GM23338 (cell line): ENCODE measurements around the gene MEGF8. TPM values are rescaled to one million over a fixed set of nuclear protein-coding genes. Genes with fewer than 3 reads are reported as not detected.

ENCODE experiments used
- ATAC-seq: fragments of 200-7000 bp; cut with Tn5 transposase; 3 replicates; pipeline ENCODE4 v1.9.1; 2020
- DNase-seq: peaks from one replicate; pipeline ENCODE4 v3.0.0-alpha.2; 2015; ENCODE audit warnings: low spot score
- H2AFZ ChIP-seq: fragments of 200-600 bp; sonication (generic); 2 replicates; pipeline ENCODE4 v1.8.0; 2016; ENCODE audit warnings: antibody characterized with exemption, mild to moderate bottlenecking, moderate library complexity
- H3F3A ChIP-seq: fragments of 200-600 bp; sonication (generic); replicated peaks from 2 replicates; pipeline ENCODE4 v1.8.0; 2017; ENCODE audit warnings: antibody characterized with exemption, mixed run types, low read depth
- H3K27ac ChIP-seq: fragments of 200-600 bp; sonication (generic); 2 replicates; pipeline ENCODE4 v1.6.1; 2016; ENCODE audit warnings: low read depth
- H3K27me3 ChIP-seq: fragments of 200-600 bp; sonication (generic); 2 replicates; pipeline ENCODE4 v1.8.0; 2016; ENCODE audit warnings: mild to moderate bottlenecking, mixed run types, moderate library complexity; ENCODE audit not compliant: insufficient read depth
- H3K36me3 ChIP-seq: fragments of 200-600 bp; sonication (generic); 2 replicates; pipeline ENCODE4 v1.8.0; 2016; ENCODE audit warnings: mild to moderate bottlenecking; ENCODE audit not compliant: insufficient read depth
- H3K4me1 ChIP-seq: fragments of 200-600 bp; sonication (generic); 2 replicates; pipeline ENCODE4 v1.8.0; 2016; ENCODE audit warnings: mild to moderate bottlenecking, moderate library complexity; ENCODE audit not compliant: insufficient read depth
- H3K4me2 ChIP-seq: fragments of 200-600 bp; sonication (generic); 2 replicates; pipeline ENCODE4 v1.7.1; 2017; ENCODE audit warnings: mixed run types
- H3K4me3 ChIP-seq: fragments of 200-600 bp; sonication (generic); 2 replicates; pipeline ENCODE4 v1.6.1; 2016; ENCODE audit warnings: mixed run types
- H3K79me2 ChIP-seq: fragments of 200-600 bp; sonication (generic); replicated peaks from 2 replicates; pipeline ENCODE4 v1.8.0; 2017; ENCODE audit warnings: mild to moderate bottlenecking; ENCODE audit not compliant: insufficient read depth
- H3K9me2 ChIP-seq: fragments of 200-600 bp; sonication (generic); 2 replicates; pipeline ENCODE4 v1.8.0; 2017; ENCODE audit not compliant: insufficient read depth
- H4K20me1 ChIP-seq: fragments of 200-600 bp; sonication (generic); replicated peaks from 2 replicates; pipeline ENCODE4 v1.8.0; 2017; ENCODE audit warnings: mild to moderate bottlenecking; ENCODE audit not compliant: insufficient read depth
- H3K27ac Mint-ChIP-seq: 2 replicates; pipeline ENCODE4 v1.8.0; 2020; ENCODE audit warnings: inconsistent platforms, mild to moderate bottlenecking, moderate library complexity, mixed read lengths
- H3K27me3 Mint-ChIP-seq: 3 replicates; pipeline ENCODE4 v1.8.0; 2022; ENCODE audit warnings: low read depth, mild to moderate bottlenecking, moderate library complexity, mixed read lengths, inconsistent platforms; ENCODE audit not compliant: insufficient read depth, poor library complexity
- H3K36me3 Mint-ChIP-seq: 3 replicates; pipeline ENCODE4 v1.8.0; 2021; ENCODE audit warnings: low read depth, mild to moderate bottlenecking, inconsistent platforms, moderate library complexity, mixed read lengths
- H3K4me1 Mint-ChIP-seq: 3 replicates; pipeline ENCODE4 v1.8.0; 2020; ENCODE audit warnings: mild to moderate bottlenecking, inconsistent platforms, mixed read lengths
- H3K4me3 Mint-ChIP-seq: 3 replicates; pipeline ENCODE4 v1.8.0; 2021; ENCODE audit warnings: moderate library complexity, mild to moderate bottlenecking, inconsistent platforms, mixed read lengths
- H3K9me3 Mint-ChIP-seq: 3 replicates; pipeline ENCODE4 v1.8.0; 2020; ENCODE audit warnings: moderate library complexity, mild to moderate bottlenecking, inconsistent platforms, mixed read lengths
- CREB1 ChIP-seq: fragments of 250-450 bp; sonication (Bioruptor Pico); IDR thresholded peaks from 2 replicates; pipeline ENCODE4 v1.5.0; 2020; ENCODE audit warnings: low read depth, mild to moderate bottlenecking, moderate library complexity
- EZH2 ChIP-seq: fragments of 200-600 bp; sonication (generic); IDR thresholded peaks from one replicate; pipeline ENCODE4 v1.8.0; 2017; ENCODE audit warnings: antibody characterized with exemption, mild to moderate bottlenecking, low read depth; ENCODE audit not compliant: unreplicated experiment
- EZH2phosphoT487 ChIP-seq: fragments of 200-600 bp; sonication (generic); IDR thresholded peaks from one replicate; pipeline ENCODE4 v1.8.1; 2018; ENCODE audit warnings: antibody characterized with exemption; ENCODE audit not compliant: unreplicated experiment
- JUNB ChIP-seq: IDR thresholded peaks from one replicate; pipeline ENCODE4 v1.6.1; 2016; ENCODE audit warnings: antibody characterized with exemption; ENCODE audit not compliant: unreplicated experiment
- NANOG ChIP-seq: IDR thresholded peaks from 2 replicates; pipeline ENCODE4 v1.6.1; 2016; ENCODE audit warnings: antibody characterized with exemption, borderline replicate concordance
- POLR2AphosphoS5 ChIP-seq: IDR thresholded peaks from 2 replicates; pipeline ENCODE4 v1.6.1; 2016; ENCODE audit warnings: antibody characterized with exemption, low read depth
- STAT1 ChIP-seq: IDR thresholded peaks from one replicate; pipeline ENCODE4 v1.6.1; 2016; ENCODE audit warnings: antibody characterized with exemption; ENCODE audit not compliant: unreplicated experiment
- ZNF114 ChIP-seq: fragments of 250-450 bp; sonication (Bioruptor Pico); IDR thresholded peaks from 2 replicates; pipeline ENCODE4 v1.5.0; 2020; ENCODE audit warnings: mild to moderate bottlenecking, moderate library complexity
- ZNF331 ChIP-seq: fragments of 250-450 bp; sonication (Bioruptor Pico); IDR thresholded peaks from 2 replicates; pipeline ENCODE4 v1.5.0; 2020; ENCODE audit warnings: low read depth, mild to moderate bottlenecking, moderate library complexity
- ZNF462 ChIP-seq: fragments of 250-450 bp; sonication (Bioruptor Pico); IDR thresholded peaks from 2 replicates; pipeline ENCODE4 v1.5.0; 2020; ENCODE audit warnings: mild to moderate bottlenecking, moderate library complexity
- polyA plus RNA-seq: library from polyadenylated mRNA; unstranded; fragments of >200 nt; fragmentation: Nextera tagmentation; extraction: Ambion mirVana; gene quantifications from 2 replicates; pipeline ENCODE4 v1.2.1, GENCODE V29; 2016
- total RNA-seq: library from RNA; depleted of rRNA; stranded (reverse); fragments of >200 nt; shearing (Covaris generic); gene quantifications from 2 replicates; pipeline ENCODE4 v1.2.3, GENCODE V29; 2014
- TF ChIP-seq, protein P1 (sequence below), 2 experiments: fragments of 200-600 bp in 1 of 2; sonication (generic) in 1 of 2; conservative IDR thresholded peaks; 2 replicates each; pipeline versions ENCODE4 v1.5.1 to v1.6.1; 2016 to 2017; ENCODE audit warnings: antibody characterized with exemption in 2 of 2, low read depth in 2 of 2, mild to moderate bottlenecking in 2 of 2, moderate library complexity in 1 of 2
- TF ChIP-seq, protein P2 (sequence below): IDR thresholded peaks from 2 replicates; pipeline ENCODE4 v1.6.1; 2016; ENCODE audit warnings: antibody characterized with exemption

The MEGF8 gene
- total and polyA plus RNA-seq, 2 experiments from 2014 or later: 6.2 to 40.5 TPM

- H3K27ac ChIP-seq: no peak overlapping the region
These were observed 31.3 kb downstream of the MEGF8 start for GRCh38 chr19:42356686-42357085.

More at GRCh38 chr19:42356686-42357085, 31.3 kb downstream of the MEGF8 start:
- Mint-ChIP-seq H3K4me1 (peaks cover 21% of the 10 kb centered on the region), H3K27me3 (peaks cover 13% of the 10 kb centered on the region), H3K9me3 (peaks cover 3% of the 10 kb centered on the region; the same call in 2 of the 3 replicates), H3K36me3 (peaks cover 21% of the 10 kb centered on the region), H3K27ac (no peak overlapping the region), H3K4me3 (no peak overlapping the region)
- H3K4me2 ChIP-seq: no peak overlapping the region
- no peaks in the 10 kb centered on the region for H4K20me1 ChIP-seq
- no peaks in the 10 kb centered on the region for H3K27me3 ChIP-seq
- H3K79me2 ChIP-seq: no peaks in the 10 kb centered on the region
- ATAC-seq (no peak), DNase-seq (no peak)
- no peak overlapping the region for H3K4me3 ChIP-seq
- no peaks in the 10 kb centered on the region; the same call in 1 of the 2 replicates for H3K4me1 ChIP-seq
- H3F3A ChIP-seq: no peaks in the 10 kb centered on the region
- H3K36me3 ChIP-seq: no peaks in the 10 kb centered on the region
- TF ChIP-seq CREB1 (CRISPR knock-in tag): no peak
- TF ChIP-seq, protein P1, sequence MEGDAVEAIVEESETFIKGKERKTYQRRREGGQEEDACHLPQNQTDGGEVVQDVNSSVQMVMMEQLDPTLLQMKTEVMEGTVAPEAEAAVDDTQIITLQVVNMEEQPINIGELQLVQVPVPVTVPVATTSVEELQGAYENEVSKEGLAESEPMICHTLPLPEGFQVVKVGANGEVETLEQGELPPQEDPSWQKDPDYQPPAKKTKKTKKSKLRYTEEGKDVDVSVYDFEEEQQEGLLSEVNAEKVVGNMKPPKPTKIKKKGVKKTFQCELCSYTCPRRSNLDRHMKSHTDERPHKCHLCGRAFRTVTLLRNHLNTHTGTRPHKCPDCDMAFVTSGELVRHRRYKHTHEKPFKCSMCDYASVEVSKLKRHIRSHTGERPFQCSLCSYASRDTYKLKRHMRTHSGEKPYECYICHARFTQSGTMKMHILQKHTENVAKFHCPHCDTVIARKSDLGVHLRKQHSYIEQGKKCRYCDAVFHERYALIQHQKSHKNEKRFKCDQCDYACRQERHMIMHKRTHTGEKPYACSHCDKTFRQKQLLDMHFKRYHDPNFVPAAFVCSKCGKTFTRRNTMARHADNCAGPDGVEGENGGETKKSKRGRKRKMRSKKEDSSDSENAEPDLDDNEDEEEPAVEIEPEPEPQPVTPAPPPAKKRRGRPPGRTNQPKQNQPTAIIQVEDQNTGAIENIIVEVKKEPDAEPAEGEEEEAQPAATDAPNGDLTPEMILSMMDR (conservative IDR thresholded peaks at IDR 0.05; ENCODE audit: low read depth in 2 of 2): no peak
- TF ChIP-seq NANOG: no peak
- TF ChIP-seq EZH2: no peak
- no peak for TF ChIP-seq ZNF331 (CRISPR knock-in tag)
- TF ChIP-seq ZNF462: no peak
- no peak for TF ChIP-seq POLR2AphosphoS5
- TF ChIP-seq EZH2phosphoT487: no peak
- no peak for TF ChIP-seq STAT1
- TF ChIP-seq, protein P2, sequence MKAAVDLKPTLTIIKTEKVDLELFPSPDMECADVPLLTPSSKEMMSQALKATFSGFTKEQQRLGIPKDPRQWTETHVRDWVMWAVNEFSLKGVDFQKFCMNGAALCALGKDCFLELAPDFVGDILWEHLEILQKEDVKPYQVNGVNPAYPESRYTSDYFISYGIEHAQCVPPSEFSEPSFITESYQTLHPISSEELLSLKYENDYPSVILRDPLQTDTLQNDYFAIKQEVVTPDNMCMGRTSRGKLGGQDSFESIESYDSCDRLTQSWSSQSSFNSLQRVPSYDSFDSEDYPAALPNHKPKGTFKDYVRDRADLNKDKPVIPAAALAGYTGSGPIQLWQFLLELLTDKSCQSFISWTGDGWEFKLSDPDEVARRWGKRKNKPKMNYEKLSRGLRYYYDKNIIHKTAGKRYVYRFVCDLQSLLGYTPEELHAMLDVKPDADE: no peak
- no peak for TF ChIP-seq ZNF114 (CRISPR knock-in tag)
- no peak for TF ChIP-seq JUNB
- no peak overlapping the region for H2AFZ ChIP-seq
- no peaks in the 10 kb centered on the region for H3K9me2 ChIP-seq
